Hematopoietic multipotent progenitor cell treated with erythropoietin and hydrocortisone succinate and interleukin-3 and kit ligand, for 15 days (in vitro differentiated cells): ENCODE measurements around the gene LMF1.

Experiments used
- DNase-seq: peaks from one replicate; pipeline ENCODE4 v3.0.0-alpha.2; 2015; ENCODE audit warnings: low spot score

The LMF1 gene

GRCh38 chr16:984736-985636 is 14.2 kb upstream of the LMF1 start:
- DNase-seq: no peak

GRCh38 chr16:984121-984694 is 13.4 kb upstream of the LMF1 start:
- no peak for DNase-seq

GRCh38 chr16:983044-984030 is 12.6 kb upstream of the LMF1 start:
- no peak for DNase-seq

- DNase-seq: no peak
Measured at GRCh38 chr16:982145-983043, 11.6 kb upstream of the LMF1 start.

GRCh38 chr16:981695-982144 is 10.9 kb upstream of the LMF1 start, which contains the start of gene SOX8:
Gene SOX8, plus strand, starts transcription at chr16:981770. Its CDS starts 153 bp downstream, at chr16:981923.
- DNase-seq: no peak

GRCh38 chr16:980595-980854 is 9.7 kb upstream of the LMF1 start:
- DNase-seq: no peak

- DNase-seq: no peak
Measured at GRCh38 chr16:979859-980594, 9.2 kb upstream of the LMF1 start.

DNA sequence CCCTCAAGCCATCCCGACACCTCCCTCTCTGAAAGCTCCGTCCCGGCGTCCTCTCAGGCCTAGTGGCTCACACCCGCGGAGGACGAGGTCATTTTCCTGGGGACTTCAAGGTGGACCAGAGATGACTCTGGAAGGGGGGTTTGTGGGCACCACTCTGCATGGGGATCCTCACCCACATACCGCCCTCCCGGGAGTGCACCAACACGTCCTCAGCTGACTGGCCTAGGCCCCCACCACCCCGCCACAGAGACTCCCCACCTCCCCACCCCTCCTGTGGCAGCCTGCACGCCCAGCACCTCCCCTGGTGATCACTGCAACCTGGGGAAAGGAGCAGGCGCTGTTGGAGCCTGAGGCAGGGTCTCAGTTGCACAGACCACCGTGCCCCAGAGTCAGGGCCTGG is 8.4 kb upstream of the LMF1 start:
- DNase-seq: no peak

DNA sequence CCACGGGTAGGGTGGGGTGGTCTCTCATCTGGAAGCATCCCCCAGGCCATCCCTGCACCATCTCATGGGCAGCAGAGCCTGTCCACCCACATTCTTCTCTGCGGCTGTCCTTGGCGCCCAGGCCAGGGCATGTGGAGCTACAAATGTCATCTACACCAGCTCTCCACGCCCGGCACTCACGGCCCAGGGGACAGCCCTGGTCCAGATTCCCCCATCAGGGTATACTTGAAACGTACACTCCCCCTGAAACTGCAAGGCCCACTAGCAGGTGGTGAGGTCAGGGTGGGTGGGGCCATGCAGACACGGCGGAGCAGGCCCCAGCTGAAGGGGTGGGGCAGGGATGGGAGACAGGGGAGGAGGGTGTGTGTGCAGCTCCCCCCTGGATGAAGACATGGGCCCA is 7.6 kb upstream of the LMF1 start:
- no peak for DNase-seq

- DNase-seq: no peak
Measured at GRCh38 chr16:977896-978295, 7.1 kb upstream of the LMF1 start.

DNA sequence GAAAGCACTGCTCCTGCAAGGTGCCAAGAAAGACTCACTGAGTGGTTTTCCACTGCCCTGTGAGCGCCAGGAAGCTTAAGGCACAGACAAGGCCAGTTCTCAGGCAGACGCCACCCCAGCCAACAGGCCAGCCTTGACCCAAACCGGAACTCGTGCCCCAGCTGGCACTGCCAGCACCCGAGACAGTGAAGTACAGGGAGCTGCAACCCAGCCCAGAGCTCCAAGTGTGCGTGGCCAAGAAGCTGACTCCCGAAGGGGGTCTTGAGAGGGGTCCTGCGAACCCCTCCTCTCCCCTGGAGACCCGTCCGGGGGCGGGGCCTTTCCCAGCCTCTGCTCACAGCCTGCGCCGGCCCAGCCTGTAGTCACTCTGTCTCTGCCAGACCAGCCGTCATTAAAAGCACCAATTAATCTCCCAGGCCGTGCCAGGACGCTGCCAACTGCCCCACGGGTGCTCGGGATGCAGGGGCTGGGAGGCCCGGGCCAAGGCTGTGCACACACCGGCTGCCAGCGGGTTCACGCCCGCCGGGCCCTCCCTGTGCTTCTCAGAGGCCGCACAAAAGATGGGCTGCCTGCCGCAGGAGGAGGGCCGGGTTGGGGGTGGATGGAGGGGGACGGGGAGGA is 6.4 kb upstream of the LMF1 start:
- no peak for DNase-seq

DNA sequence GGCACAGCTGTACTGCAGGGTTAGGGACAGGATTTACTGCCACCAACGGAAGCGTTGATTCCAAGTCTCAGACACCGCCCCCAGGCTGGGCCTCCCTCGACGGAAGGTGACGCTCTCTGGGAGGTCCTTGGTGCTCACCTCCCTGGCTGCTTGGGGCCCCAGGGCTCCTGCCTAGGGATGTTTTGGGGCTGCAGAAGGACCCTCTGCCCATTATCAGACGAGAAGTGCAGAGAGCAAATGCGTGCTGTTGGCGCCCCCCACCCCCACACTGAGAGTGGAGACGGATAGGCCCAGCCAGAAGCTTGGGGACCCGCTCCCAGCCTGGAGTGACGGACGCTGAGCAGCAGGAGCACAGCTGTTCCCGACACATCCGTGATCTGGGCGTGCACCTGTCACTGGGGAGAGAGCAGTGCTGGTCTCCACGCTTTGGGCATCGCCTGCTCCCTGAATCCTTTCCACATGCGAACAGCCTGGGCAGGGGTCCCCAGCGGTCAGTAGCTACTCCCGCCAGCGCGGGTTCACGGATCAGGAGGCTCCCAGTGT is 5.7 kb upstream of the LMF1 start:
- DNase-seq: no peak

GRCh38 chr16:975291-975690 is 4.5 kb upstream of the LMF1 start:
- DNase-seq: no peak

GRCh38 chr16:974611-975261 is 4.0 kb upstream of the LMF1 start:
- no peak for DNase-seq

DNA sequence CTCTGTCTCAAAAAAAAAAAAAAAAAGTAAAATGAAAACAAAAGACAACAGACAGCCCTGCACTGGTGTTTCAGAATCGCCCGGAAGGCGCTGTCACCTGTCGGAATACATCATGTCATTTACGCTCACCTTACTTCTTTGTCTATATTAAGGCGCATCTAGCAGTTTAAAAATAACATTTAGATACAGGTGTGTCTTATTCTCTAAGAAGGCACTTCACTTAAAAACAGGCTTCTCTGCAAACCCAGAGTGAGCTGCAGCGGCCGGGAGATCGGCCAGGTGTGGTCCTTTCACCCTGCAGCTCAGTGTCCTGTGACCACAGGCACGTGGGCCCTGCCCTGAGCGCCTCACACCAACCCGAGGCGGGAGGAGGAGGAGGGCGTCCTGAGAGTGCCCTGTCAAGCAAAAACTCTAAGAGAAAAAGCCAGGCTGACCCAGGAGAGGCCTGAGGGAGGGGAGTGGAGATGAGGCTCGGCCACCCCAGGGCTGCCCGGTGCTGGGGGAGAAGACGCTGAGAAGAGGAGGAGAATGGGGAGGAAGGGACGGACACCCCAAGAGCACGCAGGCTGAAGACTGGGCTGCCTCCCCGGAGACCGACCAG is 3.3 kb upstream of the LMF1 start:
- DNase-seq: no peak

- no peak for DNase-seq
Measured at GRCh38 chr16:973366-973765, 2.6 kb upstream of the LMF1 start.

DNA sequence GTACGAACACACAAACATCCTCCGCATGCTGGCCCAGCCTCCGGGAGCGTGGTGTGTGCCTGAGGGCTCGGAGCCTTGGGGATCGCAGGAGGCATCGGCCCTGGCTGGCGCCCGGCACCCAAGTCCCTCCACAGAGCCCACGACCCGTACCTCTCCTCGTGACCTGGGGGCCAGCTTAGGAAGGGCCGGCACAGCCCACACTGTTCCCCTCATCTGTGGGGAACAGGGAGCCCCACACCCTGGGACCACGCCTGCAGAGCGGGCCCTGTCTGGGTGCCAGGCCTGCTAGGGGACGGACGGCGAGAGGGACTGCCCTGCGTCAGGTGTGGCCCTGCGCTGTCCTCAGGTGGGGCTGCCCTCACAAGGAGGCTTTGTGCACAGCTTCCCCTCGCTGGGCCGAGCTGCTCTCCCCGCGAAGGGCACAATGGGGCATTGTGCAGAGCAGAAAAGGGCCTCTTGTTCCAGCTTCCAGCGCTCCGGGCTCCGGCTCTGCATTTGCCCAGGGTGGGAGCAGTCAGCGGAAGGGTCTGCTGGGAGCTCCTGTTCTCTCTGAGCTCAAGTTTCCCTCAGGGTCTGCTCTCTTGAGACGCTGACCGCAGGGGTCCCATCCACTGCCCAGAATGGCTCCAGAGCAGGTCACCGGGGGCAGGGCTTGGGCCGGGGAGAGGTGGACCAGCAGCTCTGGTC is 1.7 kb upstream of the LMF1 start:
- no peak for DNase-seq

GRCh38 chr16:971981-972315 is 1.2 kb upstream of the LMF1 start:
- DNase-seq: no peak

GRCh38 chr16:971582-971905 is 760 bp upstream of the LMF1 start:
- DNase-seq: no peak
